HuH-7 (cell line): ENCODE data around the gene MSMO1.
"Not testable (repeated sequence)": the region's sequence is repeated elsewhere in the genome, so short reads cannot be mapped to it uniquely, and the experiment has no call there.

ENCODE experiments used
- DNase-seq: peaks from one replicate; pipeline ENCODE4 v3.0.0; 2011; ENCODE audit warnings: low spot score

The MSMO1 gene

GRCh38 chr4:165327211-165328100 lies at the start of gene MSMO1:
Gene MSMO1, plus strand, starts transcription at chr4:165327669. Its CDS starts 5,702 bp downstream, at chr4:165333371.
- DNase-seq = peak; percentile 94

- not testable (repeated sequence) for DNase-seq
These were observed 47.9 kb upstream of the MSMO1 start for GRCh38 chr4:165279531-165279930.

GRCh38 chr4:165284697-165285096 lies 42.8 kb upstream of the MSMO1 start:
- DNase-seq = not testable (repeated sequence)

GRCh38 chr4:165286619-165287340 lies 40.7 kb upstream of the MSMO1 start:
- not testable (repeated sequence) for DNase-seq

- DNase-seq = no peak
These were observed 39.2 kb upstream of the MSMO1 start for GRCh38 chr4:165288226-165288625.

- DNase-seq = no peak
These were observed 38.6 kb upstream of the MSMO1 start for GRCh38 chr4:165288639-165289422.

GRCh38 chr4:165289423-165289785 lies 38.1 kb upstream of the MSMO1 start:
- no peak for DNase-seq

GRCh38 chr4:165293061-165293460 lies 34.4 kb upstream of the MSMO1 start:
- no peak for DNase-seq

- DNase-seq = no peak
These were observed 33.4 kb upstream of the MSMO1 start for GRCh38 chr4:165293927-165294649.

GRCh38 chr4:165294907-165295306 lies 32.6 kb upstream of the MSMO1 start:
- no peak for DNase-seq

GRCh38 chr4:165297626-165298025 lies 29.8 kb upstream of the MSMO1 start:
- no peak for DNase-seq

- no peak for DNase-seq
These were observed 27.9 kb upstream of the MSMO1 start for GRCh38 chr4:165299399-165300060.

GRCh38 chr4:165301833-165302232 lies 25.6 kb upstream of the MSMO1 start:
- no peak for DNase-seq

GRCh38 chr4:165302658-165303057 lies 24.8 kb upstream of the MSMO1 start:
- no peak for DNase-seq

GRCh38 chr4:165308166-165308565 lies 19.3 kb upstream of the MSMO1 start:
- DNase-seq = no peak

- DNase-seq = no peak
These were observed 18.9 kb upstream of the MSMO1 start for GRCh38 chr4:165308606-165309005.

GRCh38 chr4:165309456-165309855 lies 18.0 kb upstream of the MSMO1 start:
- no peak for DNase-seq

- no peak for DNase-seq
These were observed 15.0 kb upstream of the MSMO1 start for GRCh38 chr4:165312506-165312905.

- no peak for DNase-seq
These were observed 8.4 kb upstream of the MSMO1 start for GRCh38 chr4:165319030-165319429.

- no peak for DNase-seq
These were observed 8.0 kb upstream of the MSMO1 start for GRCh38 chr4:165319509-165319908.

GRCh38 chr4:165324236-165324917 lies 3.1 kb upstream of the MSMO1 start:
- no peak for DNase-seq
